Jurkat, Clone E6-1 (cell line): Measurements from ENCODE around the gene PAIP2.
"Not testable (repeated sequence)": the region's sequence is repeated elsewhere in the genome, so short reads cannot be mapped to it uniquely, and the experiment has no call there.

Experiments used
- DNase-seq: peaks from one replicate; pipeline ENCODE4 v3.0.0-alpha.2; 2011; ENCODE audit warnings: low read depth, low spot score
- H3K4me3 ChIP-seq: 2 replicates; pipeline ENCODE4 v1.5.1; 2011; ENCODE audit warnings: mild to moderate bottlenecking, low read length, control low read depth, moderate library complexity

Gene PAIP2

GRCh38 chr5:139402561-139403158 lies 61.0 kb downstream of the PAIP2 start:
- peak overlapping the region; percentile 68; the same call in 1 of the 2 replicates for H3K4me3 ChIP-seq
- DNase-seq = no peak

GRCh38 chr5:139403418-139403786 lies 61.7 kb downstream of the PAIP2 start:
- no peak for DNase-seq
- H3K4me3 ChIP-seq = peak overlapping the region; percentile 68

GRCh38 chr5:139403787-139404483 lies 62.3 kb downstream of the PAIP2 start, which contains the start of gene SPATA24:
Gene SPATA24, minus strand, starts transcription at chr5:139404089. Its CDS starts 29 bp downstream, at chr5:139404060.
- peak within 1 kb of the TSS; percentile 68 for H3K4me3 ChIP-seq
- DNase-seq = peak; percentile 97

- DNase-seq = no peak
- peak overlapping the region; percentile 68 for H3K4me3 ChIP-seq
Measured at GRCh38 chr5:139404484-139404840, 62.8 kb downstream of the PAIP2 start.

GRCh38 chr5:139406963-139407362 lies 65.3 kb downstream of the PAIP2 start:
- no peak overlapping the region for H3K4me3 ChIP-seq
- DNase-seq = no peak

- no peak overlapping the region for H3K4me3 ChIP-seq
- DNase-seq = no peak
Measured at GRCh38 chr5:139407517-139407916, 65.9 kb downstream of the PAIP2 start.

GRCh38 chr5:139408191-139408590 lies 66.5 kb downstream of the PAIP2 start:
- no peak overlapping the region for H3K4me3 ChIP-seq
- no peak for DNase-seq

- H3K4me3 ChIP-seq, DNase-seq: not testable (repeated sequence)
Measured at GRCh38 chr5:139409116-139409515, 67.5 kb downstream of the PAIP2 start.

GRCh38 chr5:139410121-139410992 lies 68.7 kb downstream of the PAIP2 start:
- no peak overlapping the region for H3K4me3 ChIP-seq
- DNase-seq = no peak

GRCh38 chr5:139410993-139411828 lies 69.6 kb downstream of the PAIP2 start:
- no peak overlapping the region for H3K4me3 ChIP-seq
- no peak for DNase-seq

- DNase-seq = no peak
- H3K4me3 ChIP-seq = no peak overlapping the region
Measured at GRCh38 chr5:139413153-139413552, 71.5 kb downstream of the PAIP2 start.

- DNase-seq = no peak
- H3K4me3 ChIP-seq = no peak overlapping the region
Measured at GRCh38 chr5:139413963-139414362, 72.3 kb downstream of the PAIP2 start.

- no peak for DNase-seq
Measured at GRCh38 chr5:139414581-139415130, 73.0 kb downstream of the PAIP2 start.

GRCh38 chr5:139415221-139415861 lies 73.7 kb downstream of the PAIP2 start:
- DNase-seq = no peak
- H3K4me3 ChIP-seq = no peak overlapping the region

More at GRCh38 chr5:139414581-139415130, 73.0 kb downstream of the PAIP2 start:
- H3K4me3 ChIP-seq = no peak overlapping the region

GRCh38 chr5:139415869-139416268 lies 74.2 kb downstream of the PAIP2 start:
- DNase-seq = no peak
- H3K4me3 ChIP-seq = no peak overlapping the region

- no peak for DNase-seq
- H3K4me3 ChIP-seq = no peak overlapping the region
Measured at GRCh38 chr5:139416651-139417050, 75.0 kb downstream of the PAIP2 start.

GRCh38 chr5:139417214-139417613 lies 75.6 kb downstream of the PAIP2 start:
- no peak overlapping the region for H3K4me3 ChIP-seq
- DNase-seq = peak; percentile 31

- DNase-seq = no peak
Measured at GRCh38 chr5:139418793-139419192, 77.1 kb downstream of the PAIP2 start.

More at GRCh38 chr5:139418793-139419192, 77.1 kb downstream of the PAIP2 start:
- H3K4me3 ChIP-seq = no peak overlapping the region
